H1 (cell line): ENCODE data around the gene CNOT6. TPM values are rescaled to one million over a fixed set of nuclear protein-coding genes. Genes with fewer than 3 reads are reported as not detected.

Experiments used
- CTCF ChIA-PET: fragments of 300-600 bp; sonication (Branson Sonifier 250); formaldehyde crosslinking; loops from one replicate; lab custom pipeline; 2021; ENCODE audit not compliant: partially characterized antibody; lab: Charles Lee
- POLR2A ChIA-PET: fragments of 300-600 bp; sonication (Branson Sonifier 250); formaldehyde crosslinking; loops from one replicate; lab custom pipeline; 2021; ENCODE audit warnings: inconsistent platforms; ENCODE audit not compliant: partially characterized antibody; lab: Charles Lee
- DNase-seq, 2 experiments: peaks; one replicate each; pipeline versions ENCODE4 v3.0.0 to v3.0.0-alpha.2; 2010 to 2022; ENCODE audit warnings: low spot score in 2 of 2, low read depth in 1 of 2, mixed read lengths in 1 of 2
- FAIRE-seq: peaks from 2 replicates; lab custom pipeline; 2011; peaks lifted over from hg19 to GRCh38; lab: Jason Lieb, UNC
- H2AFZ ChIP-seq: 2 replicates; pipeline ENCODE4 v1.8.1; 2012; ENCODE audit warnings: low read length, inconsistent platforms
- H2AK5ac ChIP-seq: 2 replicates; pipeline ENCODE4 v1.6.1; 2013; ENCODE audit warnings: low read depth, low read length
- H2BK120ac ChIP-seq: replicated peaks from 2 replicates; pipeline ENCODE3; 2013; ENCODE audit warnings: low read depth, low read length, inconsistent platforms
- H2BK12ac ChIP-seq: 2 replicates; pipeline ENCODE4 v1.6.1; 2013; ENCODE audit warnings: low read depth, low read length
- H2BK15ac ChIP-seq: 2 replicates; pipeline ENCODE4 v1.6.1; 2013; ENCODE audit warnings: low read length
- H2BK20ac ChIP-seq: 2 replicates; pipeline ENCODE4 v1.6.1; 2013; ENCODE audit warnings: low read length
- H2BK5ac ChIP-seq: 2 replicates; pipeline ENCODE4 v1.6.1; 2013; ENCODE audit warnings: low read depth, low read length
- H3K14ac ChIP-seq: 2 replicates; pipeline ENCODE4 v1.6.1; 2013; ENCODE audit warnings: inconsistent platforms; ENCODE audit not compliant: insufficient read length
- H3K18ac ChIP-seq: 2 replicates; pipeline ENCODE4 v1.6.1; 2013; ENCODE audit warnings: low read length; ENCODE audit errors: extremely low read depth
- H3K23ac ChIP-seq: 2 replicates; pipeline ENCODE4 v1.6.1; 2013; ENCODE audit warnings: inconsistent platforms; ENCODE audit not compliant: insufficient read length
- H3K23me2 ChIP-seq: 2 replicates; pipeline ENCODE4 v1.6.1; 2013; ENCODE audit warnings: low read depth, low read length
- H3K27ac ChIP-seq: 2 replicates; pipeline ENCODE4 v1.6.1; 2011; ENCODE audit warnings: low read depth, low read length, inconsistent platforms
- H3K27me3 ChIP-seq, 4 experiments: replicated peaks in 1 of 4; 1 replicate in 1 of 4; 2 replicates in 3 of 4; pipeline versions ENCODE4 v1.6.1 to v1.8.1; 2011 to 2013; ENCODE audit warnings: low read length in 3 of 4, mild to moderate bottlenecking in 3 of 4, inconsistent platforms in 2 of 4, mixed read lengths in 2 of 4, moderate library complexity in 1 of 4; ENCODE audit not compliant: control insufficient read depth in 3 of 4, insufficient read depth in 3 of 4; ENCODE audit errors: extremely low read depth in 1 of 4
- H3K36me3 ChIP-seq, 4 experiments: 2 replicates each; pipeline versions ENCODE4 v1.6.1 to v1.8.1; 2011 to 2013; ENCODE audit warnings: mild to moderate bottlenecking in 4 of 4, low read length in 3 of 4, moderate library complexity in 2 of 4, control low read depth in 1 of 4, inconsistent platforms in 1 of 4; ENCODE audit not compliant: insufficient read depth in 4 of 4, control insufficient read depth in 2 of 4
- H3K4ac ChIP-seq: replicated peaks from 2 replicates; pipeline ENCODE3; 2013; ENCODE audit warnings: low read length, low read depth, mixed read lengths, inconsistent platforms; ENCODE audit not compliant: insufficient read length
- H3K4me1 ChIP-seq, 4 experiments: replicated peaks in 1 of 4; 1 replicate in 1 of 4; 2 replicates in 3 of 4; pipeline versions ENCODE4 v1.6.1 to v1.8.1; 2011 to 2013; ENCODE audit warnings: low read length in 3 of 4, inconsistent platforms in 2 of 4, mixed read lengths in 1 of 4; ENCODE audit not compliant: insufficient read depth in 4 of 4, control insufficient read depth in 3 of 4
- H3K4me2 ChIP-seq, 2 experiments: 2 replicates each; pipeline versions ENCODE4 v1.6.1 to v1.8.1; 2011 to 2013; ENCODE audit warnings: low read depth in 2 of 2, low read length in 2 of 2, control low read depth in 1 of 2, inconsistent platforms in 1 of 2, mild to moderate bottlenecking in 1 of 2; ENCODE audit not compliant: insufficient read depth in 1 of 2
- H3K4me3 ChIP-seq, 4 experiments: fragments of 200-600, 300-600 bp in 1 of 4; sonication (generic), shearing (Covaris generic), sonication (Bioruptor Twin) in 1 of 4; 2 replicates each; pipeline versions ENCODE4 v1.5.1 to v1.8.1; 2011 to 2016; ENCODE audit warnings: low read length in 4 of 4, low read depth in 3 of 4, control low read depth in 2 of 4, inconsistent platforms in 2 of 4, mild to moderate bottlenecking in 2 of 4, mixed read lengths in 1 of 4, moderate library complexity in 1 of 4; ENCODE audit not compliant: insufficient read depth in 2 of 4; ENCODE audit errors: extremely low read depth in 1 of 4
- H3K56ac ChIP-seq: replicated peaks from 2 replicates; pipeline ENCODE3; 2013; ENCODE audit warnings: low read depth, mild to moderate bottlenecking, mixed read lengths, low read length, inconsistent platforms; ENCODE audit not compliant: insufficient read length
- H3K79me1 ChIP-seq: 2 replicates; pipeline ENCODE4 v1.6.1; 2013; ENCODE audit warnings: low read depth, low read length, control low read depth
- H3K79me2 ChIP-seq, 2 experiments: 2 replicates each; pipeline versions ENCODE4 v1.6.1 to v1.8.1; 2012 to 2013; ENCODE audit warnings: low read length in 2 of 2, mild to moderate bottlenecking in 2 of 2, inconsistent platforms in 1 of 2; ENCODE audit not compliant: insufficient read depth in 2 of 2, control insufficient read depth in 1 of 2
- H3K9ac ChIP-seq, 4 experiments: replicated peaks in 1 of 4; 1 replicate in 1 of 4; 2 replicates in 3 of 4; pipeline versions ENCODE4 v1.6.1 to v1.8.1; 2011 to 2013; ENCODE audit warnings: low read depth in 3 of 4, low read length in 3 of 4, control low read depth in 2 of 4, mild to moderate bottlenecking in 2 of 4, moderate library complexity in 2 of 4, inconsistent platforms in 1 of 4; ENCODE audit errors: extremely low read depth in 1 of 4
- H3K9me3 ChIP-seq, 2 experiments: 2 replicates each; pipeline versions ENCODE4 v1.6.1 to v1.8.1; 2012 to 2013; ENCODE audit warnings: mild to moderate bottlenecking in 2 of 2, moderate library complexity in 2 of 2, control low read depth in 1 of 2, inconsistent platforms in 1 of 2, low read depth in 1 of 2, low read length in 1 of 2, mixed read lengths in 1 of 2; ENCODE audit not compliant: insufficient read depth in 2 of 2
- H4K20me1 ChIP-seq, 2 experiments: replicated peaks in 1 of 2; 2 replicates each; pipeline versions ENCODE3 to v1.8.1; 2011 to 2013; ENCODE audit warnings: inconsistent platforms in 2 of 2, low read length in 2 of 2, mild to moderate bottlenecking in 1 of 2; ENCODE audit not compliant: insufficient read depth in 2 of 2, control insufficient read depth in 1 of 2
- H4K5ac ChIP-seq: 2 replicates; pipeline ENCODE4 v1.6.1; 2013; ENCODE audit warnings: low read length, low read depth, mixed read lengths, inconsistent platforms; ENCODE audit not compliant: insufficient read length
- H4K8ac ChIP-seq: 2 replicates; pipeline ENCODE4 v1.8.0; 2013; ENCODE audit warnings: mild to moderate bottlenecking, moderate library complexity, low read length, inconsistent platforms; ENCODE audit not compliant: insufficient read depth; ENCODE audit errors: extremely low read depth
- H4K91ac ChIP-seq: replicated peaks from 2 replicates; pipeline ENCODE3; 2013; ENCODE audit warnings: low read length, mixed read lengths, inconsistent platforms; ENCODE audit not compliant: insufficient read length
- BCL11A ChIP-seq, 2 experiments: IDR thresholded peaks; one replicate each; pipeline ENCODE4 v1.6.1; 2011; ENCODE audit warnings: low read depth in 2 of 2, low read length in 2 of 2, mild to moderate bottlenecking in 2 of 2
- CBX5 ChIP-seq: fragments of 300-800, 300-1000 bp; sonication (generic); IDR thresholded peaks from 2 replicates; pipeline ENCODE4 v1.7.1; 2016; ENCODE audit warnings: antibody characterized with exemption, low read length, low read depth
- CTBP2 ChIP-seq: IDR thresholded peaks from 2 replicates; pipeline ENCODE4 v1.7.0; 2011; ENCODE audit warnings: borderline replicate concordance, mild to moderate bottlenecking, moderate library complexity, mixed read lengths, low read length; ENCODE audit not compliant: insufficient read depth, insufficient read length
- JUND ChIP-seq: IDR thresholded peaks from 2 replicates; pipeline ENCODE4 v1.6.1; 2011; ENCODE audit warnings: mild to moderate bottlenecking, improper control_type of control experiment, low read length
- KDM4A ChIP-seq: IDR thresholded peaks from one replicate; pipeline ENCODE4 v1.7.1; 2012; ENCODE audit warnings: low read depth, mild to moderate bottlenecking, moderate library complexity, low read length, inconsistent platforms; ENCODE audit not compliant: severe bottlenecking
- TAF7 ChIP-seq: optimal IDR thresholded peaks from 2 replicates; pipeline ENCODE3; 2011; ENCODE audit warnings: low read depth, mild to moderate bottlenecking, inconsistent platforms, low read length, moderate library complexity, borderline replicate concordance
- WGBS, 2 experiments: shearing (Covaris generic) in 1 of 2; methylation state at CpG; one replicate each; pipeline versions ENCODE4 v1.1.6 to v1.1.7; 2013 to 2015; ENCODE audit warnings: low lambda C conversion rate in 2 of 2, mixed read lengths in 2 of 2, inconsistent platforms in 1 of 2, low coverage in 1 of 2, missing lambda C conversion rate in 1 of 2; ENCODE audit not compliant: insufficient replicate concordance in 2 of 2, insufficient coverage in 1 of 2, insufficient read length in 1 of 2; ENCODE audit errors: extremely low coverage in 1 of 2, missing lambda C conversion rate in 1 of 2; 5-methylcytosine and 5-hydroxymethylcytosine counted together
- polyA plus RNA-seq, 7 experiments: library from polyadenylated mRNA; depleted of rRNA in 3 of 7; stranded (reverse) in 5 of 7; unstranded in 2 of 7; fragments of >200 nt in 5 of 7; fragments of 200-250 nt in 2 of 7; gene quantifications; 1 replicate in 5 of 7; 2 replicates in 1 of 7; 4 replicates in 1 of 7; pipeline versions ENCODE4 v1.2.1 to v1.2.3, GENCODE V29; 2011 to 2013; ENCODE audit warnings: missing spikeins in 2 of 7, mixed read lengths in 2 of 7
- total RNA-seq: library from RNA; stranded (reverse); fragmentation: NEBNext Ultra II Directional; extraction: Animal tissue kit (Norgen Biotek cat#: 25700); gene quantifications from 2 replicates; pipeline ENCODE4 v1.2.1, GENCODE V29; 2021

Gene CNOT6
- total and polyA plus RNA-seq, 2 of the 8 experiments (the other 6 are each of a cell fraction or from before 2014, with no cell fraction given), result 10.7 to 45.4 TPM

DNA sequence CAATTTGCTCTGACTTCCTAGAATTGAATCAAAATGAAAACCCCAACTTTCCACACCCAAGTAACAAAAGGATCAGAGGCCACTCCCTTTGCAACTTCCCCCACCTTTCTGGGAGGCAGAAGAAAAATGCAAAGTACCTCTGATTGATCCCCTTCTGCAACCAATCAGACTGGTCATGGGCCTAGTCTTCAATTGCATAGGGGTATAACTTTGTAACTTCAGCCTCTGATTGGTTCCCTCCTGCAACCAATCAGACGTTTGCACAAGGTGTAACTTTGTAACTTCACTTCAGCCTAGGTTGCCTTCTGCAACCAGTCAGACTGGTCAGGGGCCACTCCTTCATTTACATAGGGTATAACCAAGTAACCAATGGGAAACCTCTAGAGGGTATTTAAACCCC is 38.3 kb upstream of the CNOT6 start:
- WGBS, 2 experiments, result 95% methylated on average over 1 of the region's 1 CpG; no CpG with 5 or more reads in 1 of the 2 experiments
- Histone ChIP-seq H4K5ac (no peak overlapping the region), H2BK5ac (no peak overlapping the region), H2AFZ (no peak overlapping the region), H3K79me2 (no peaks in the 10 kb centered on the region), H3K4me2 (no peak overlapping the region), H3K4me3 (no peak overlapping the region), H3K9ac (no peak overlapping the region), H2BK20ac (no peak overlapping the region), H2BK120ac (no peak overlapping the region), H3K4ac (no peak overlapping the region), H2BK15ac (no peak overlapping the region), H2AK5ac (no peak overlapping the region), H3K27ac (no peak overlapping the region), H3K23ac (no peak overlapping the region), H3K56ac (no peak overlapping the region), H3K9me3 (peaks cover 18 to 28% of the 10 kb centered on the region in 2 experiments), H3K23me2 (no peaks in the 10 kb centered on the region), H3K4me1 (no peaks in the 10 kb centered on the region), H3K14ac (no peak overlapping the region), H2BK12ac (no peak overlapping the region), H3K79me1 (no peaks in the 10 kb centered on the region), H3K27me3 (no peaks in the 10 kb centered on the region), H3K36me3 (no peaks in the 10 kb centered on the region; a peak in 1 of 8 replicates), H3K18ac (no peak overlapping the region), H4K8ac (no peak overlapping the region), H4K20me1 (no peaks in the 10 kb centered on the region), H4K91ac (no peak overlapping the region)
- DNase-seq, result no peak
- FAIRE-seq, result no peak
- POLR2A ChIA-PET, result no interaction called here
- CTCF ChIA-PET, result interaction anchor here (1.2 to 1.8 kb wide), 5 partner anchors 15 to 140 kb away, joined by 3 to 7 read pairs (median 4); no protein-coding TSS in a partner anchor
- TF ChIP-seq BCL11A (IDR thresholded peaks at IDR 0.05; ENCODE audit: low read depth in 2 of 2, low read length in 2 of 2), result no peak
- no peak for TF ChIP-seq KDM4A
- no peak for TF ChIP-seq CBX5
- TF ChIP-seq TAF7, result no peak
- no peak for TF ChIP-seq JUND
- no peak for TF ChIP-seq CTBP2
